DMS 273 (cell line): ENCODE measurements around the gene RAPGEF1.

Experiments used
- DNase-seq: peaks from one replicate; lab custom pipeline; 2025; ENCODE audit not compliant: unreplicated experiment; lab: John Stamatoyannopoulos, UW

RAPGEF1 gene

DNA sequence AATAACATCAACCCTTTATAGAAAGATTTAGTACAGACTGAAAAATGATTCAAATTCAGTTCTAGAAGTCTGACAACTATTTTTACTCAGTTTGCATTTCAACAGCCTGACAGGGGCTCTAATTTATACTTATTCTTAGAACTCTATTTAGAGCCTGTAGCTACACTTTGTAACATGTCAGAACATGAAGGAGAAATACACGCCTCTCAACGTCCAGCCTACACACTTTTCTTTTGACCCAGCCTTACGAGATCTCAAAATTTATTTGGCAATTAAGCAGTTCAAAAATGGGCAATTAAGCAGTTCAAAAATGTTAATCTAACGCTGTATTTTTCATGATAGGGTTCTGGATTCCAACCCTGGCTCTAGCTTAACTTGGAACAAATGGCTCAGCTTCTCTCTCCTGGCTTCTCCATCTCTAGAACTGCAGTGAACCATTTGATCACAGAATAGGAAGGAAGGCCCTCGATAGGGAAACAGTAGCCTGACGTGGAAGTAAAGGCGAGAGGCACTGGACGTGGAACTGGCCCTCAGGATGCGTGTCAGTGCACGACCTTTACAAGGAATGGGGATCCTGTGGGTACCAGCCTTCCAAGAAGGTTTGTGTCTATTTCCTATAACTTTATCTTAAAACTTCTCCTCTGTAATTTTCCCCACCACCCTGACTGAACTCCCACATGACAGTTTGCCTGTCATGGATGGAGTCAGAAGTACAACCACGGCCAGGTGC lies 128.1 kb downstream of the RAPGEF1 start:
- no peak for DNase-seq

DNA sequence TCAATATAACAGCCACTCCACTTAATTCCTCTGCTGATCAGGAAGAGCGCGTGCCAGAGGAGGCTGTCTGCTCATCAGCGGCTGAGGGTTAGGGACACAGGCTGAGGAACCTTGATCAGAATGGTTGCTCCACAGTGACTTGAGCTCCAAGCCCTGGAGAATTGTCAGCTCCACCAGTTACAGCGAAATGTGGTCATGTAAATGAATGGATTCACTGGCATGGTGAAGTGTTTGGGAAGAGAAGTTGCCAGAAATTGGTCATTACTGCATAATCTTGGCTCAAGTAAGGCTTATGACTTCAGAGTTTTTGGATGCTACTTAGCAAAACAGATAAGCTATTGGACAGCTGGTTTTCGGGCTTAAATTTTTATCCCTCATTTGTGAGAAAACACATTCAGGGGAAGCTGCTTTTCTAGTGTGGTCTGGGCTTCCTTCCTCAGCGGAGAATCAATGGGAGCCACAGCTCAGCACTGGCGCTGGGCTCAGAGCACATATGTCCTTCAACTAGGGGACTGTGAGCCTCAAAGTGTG lies 129.6 kb downstream of the RAPGEF1 start:
- DNase-seq: no peak

DNA sequence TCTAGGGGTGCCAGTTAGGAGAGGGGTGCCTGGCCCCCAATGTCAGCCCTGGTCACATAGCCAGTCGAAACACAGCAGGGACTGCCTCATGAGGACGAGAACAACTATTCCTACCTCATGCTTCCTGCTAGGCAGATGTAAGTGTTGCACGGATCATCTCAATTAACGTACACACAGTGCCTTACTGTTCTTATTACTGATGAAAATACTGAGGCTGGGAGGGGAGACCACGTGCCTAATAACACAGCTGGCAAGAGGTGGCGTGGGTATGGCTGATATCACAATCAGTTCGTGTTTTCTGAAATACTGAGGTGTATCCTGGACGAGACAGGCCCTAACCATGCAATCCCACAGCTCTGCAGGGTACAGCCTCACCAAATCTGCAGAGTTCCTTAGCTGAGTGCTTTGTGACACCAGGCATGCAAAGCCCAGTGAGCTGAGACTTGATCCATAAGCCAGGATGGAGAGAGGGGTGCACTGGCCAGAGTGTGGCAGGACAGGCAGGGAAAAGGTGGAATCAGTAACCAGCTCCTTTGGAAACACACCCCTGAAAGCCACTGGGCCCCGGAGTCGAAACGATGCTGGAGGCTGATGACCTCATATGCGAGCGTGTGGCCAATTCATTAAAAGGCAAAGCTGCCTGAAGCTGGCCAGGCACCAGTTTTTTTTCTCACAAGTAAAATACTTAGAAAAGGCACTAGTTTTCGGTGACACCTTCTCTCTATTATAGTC lies 130.6 kb downstream of the RAPGEF1 start:
- DNase-seq: peak; percentile 45

DNA sequence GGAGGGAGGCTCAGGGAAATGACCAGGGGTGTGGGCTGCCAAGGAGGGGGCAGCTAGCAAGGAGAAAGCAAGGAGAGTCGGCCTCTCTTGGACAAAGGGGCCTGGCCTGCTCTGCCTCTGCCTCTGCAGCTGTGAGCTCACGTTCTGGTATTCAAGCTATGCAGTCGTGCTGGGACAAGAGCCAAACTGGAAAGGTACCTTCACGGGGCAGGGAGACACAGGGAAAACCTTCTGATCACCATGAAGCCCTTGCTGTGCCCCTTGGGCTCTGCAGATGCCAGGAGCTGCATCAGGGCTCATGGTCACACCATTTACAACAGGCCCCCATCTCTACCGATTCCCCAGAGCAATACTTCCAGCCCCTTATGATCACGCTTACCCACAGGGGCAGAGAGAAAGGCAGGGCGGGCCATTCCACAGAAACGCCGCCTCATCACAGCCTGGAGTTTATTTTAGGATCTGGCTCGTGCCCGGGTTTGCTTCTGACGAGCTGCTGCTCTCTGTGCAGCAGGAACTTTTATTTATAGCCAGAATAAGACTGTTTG lies 131.3 kb downstream of the RAPGEF1 start:
- DNase-seq: peak; percentile 49

DNA sequence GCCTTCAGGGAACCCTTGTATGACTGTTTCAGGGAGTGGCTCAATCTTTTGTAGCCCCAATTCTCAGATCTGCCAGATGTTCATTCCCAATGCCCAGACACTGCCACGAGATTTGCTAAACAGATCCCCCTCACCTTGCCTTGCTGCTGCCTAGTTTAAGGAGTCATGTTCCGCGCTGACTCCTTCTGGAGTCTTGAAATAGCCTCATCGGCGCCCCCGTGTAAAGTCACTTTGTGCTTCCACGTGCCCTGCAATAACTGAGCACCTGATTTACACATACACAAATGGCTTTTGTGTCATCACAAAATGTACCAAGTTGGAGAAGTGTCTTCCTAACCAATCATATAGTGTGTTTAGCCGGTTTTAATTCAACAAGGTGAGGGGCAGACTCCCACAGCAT lies 132.3 kb downstream of the RAPGEF1 start:
- DNase-seq: no peak

DNA sequence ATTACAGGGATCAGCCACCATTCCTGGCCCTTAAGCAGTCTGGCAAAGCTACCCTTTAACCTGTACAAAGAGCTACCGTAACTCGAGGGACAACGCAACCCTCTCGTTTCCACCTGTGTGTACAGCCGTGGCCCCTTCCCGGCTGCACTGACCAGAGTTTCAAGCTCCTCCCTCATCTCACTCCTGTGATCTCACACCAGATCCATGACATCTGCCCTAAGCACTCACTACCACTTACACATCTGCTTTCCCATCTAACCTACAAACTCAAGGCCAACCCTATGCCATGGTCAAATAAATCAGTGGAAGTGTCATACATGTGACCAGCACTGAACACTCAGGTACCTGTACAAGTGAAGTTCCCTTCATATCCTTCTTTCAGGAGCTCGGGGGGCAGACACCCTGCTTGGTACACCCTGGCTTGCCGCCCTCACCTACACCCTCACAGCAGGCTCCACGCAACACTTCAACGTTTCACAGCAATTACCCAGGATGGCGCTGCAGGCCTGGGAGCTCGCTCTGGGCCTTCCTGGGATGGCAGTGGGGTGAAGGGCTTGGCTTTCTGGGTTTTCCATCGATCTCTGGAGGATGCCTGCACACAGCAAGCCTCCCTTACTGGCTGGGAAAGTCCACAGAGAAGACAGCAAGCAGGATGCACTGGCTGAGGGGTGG lies 132.8 kb downstream of the RAPGEF1 start:
- DNase-seq: no peak

DNA sequence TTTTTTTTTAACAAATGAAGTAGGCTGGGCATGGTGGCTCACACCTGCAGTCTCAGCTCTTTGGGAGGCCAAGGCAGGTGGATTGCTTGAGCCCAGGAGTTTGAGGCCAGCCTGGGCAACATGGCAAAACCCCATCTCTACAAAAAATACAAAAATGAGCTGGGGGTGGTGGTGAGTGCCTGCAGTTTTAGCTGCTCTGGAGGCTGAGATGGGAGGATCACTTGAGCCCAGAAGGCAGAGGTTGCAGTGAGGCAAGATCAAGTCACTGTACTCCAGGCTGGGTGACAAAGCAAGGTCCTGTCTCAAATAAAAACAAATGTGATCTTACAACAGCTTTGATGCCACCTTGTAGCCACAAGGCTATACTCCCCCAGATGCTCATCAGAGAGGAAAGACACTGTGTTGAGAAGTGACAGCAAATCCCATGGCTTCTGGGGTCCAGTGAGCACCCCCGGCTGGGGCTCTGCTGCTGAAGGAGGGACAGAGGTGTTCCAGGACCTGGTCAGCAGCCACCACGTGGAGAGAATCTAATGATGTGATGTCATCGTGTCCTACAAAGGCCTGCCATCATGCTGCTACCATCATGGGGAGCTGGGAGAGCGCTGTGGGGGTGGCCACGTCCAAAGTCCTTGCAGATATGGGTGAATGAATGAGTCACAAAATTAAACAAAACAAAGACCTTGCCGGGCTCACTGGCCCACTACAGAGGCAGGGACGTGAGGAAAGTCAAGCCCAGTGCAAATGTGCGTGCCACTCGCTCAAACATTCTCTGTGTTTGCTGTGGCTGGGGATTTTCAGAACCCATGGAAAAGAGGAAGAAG lies 133.9 kb downstream of the RAPGEF1 start:
- no peak for DNase-seq

DNA sequence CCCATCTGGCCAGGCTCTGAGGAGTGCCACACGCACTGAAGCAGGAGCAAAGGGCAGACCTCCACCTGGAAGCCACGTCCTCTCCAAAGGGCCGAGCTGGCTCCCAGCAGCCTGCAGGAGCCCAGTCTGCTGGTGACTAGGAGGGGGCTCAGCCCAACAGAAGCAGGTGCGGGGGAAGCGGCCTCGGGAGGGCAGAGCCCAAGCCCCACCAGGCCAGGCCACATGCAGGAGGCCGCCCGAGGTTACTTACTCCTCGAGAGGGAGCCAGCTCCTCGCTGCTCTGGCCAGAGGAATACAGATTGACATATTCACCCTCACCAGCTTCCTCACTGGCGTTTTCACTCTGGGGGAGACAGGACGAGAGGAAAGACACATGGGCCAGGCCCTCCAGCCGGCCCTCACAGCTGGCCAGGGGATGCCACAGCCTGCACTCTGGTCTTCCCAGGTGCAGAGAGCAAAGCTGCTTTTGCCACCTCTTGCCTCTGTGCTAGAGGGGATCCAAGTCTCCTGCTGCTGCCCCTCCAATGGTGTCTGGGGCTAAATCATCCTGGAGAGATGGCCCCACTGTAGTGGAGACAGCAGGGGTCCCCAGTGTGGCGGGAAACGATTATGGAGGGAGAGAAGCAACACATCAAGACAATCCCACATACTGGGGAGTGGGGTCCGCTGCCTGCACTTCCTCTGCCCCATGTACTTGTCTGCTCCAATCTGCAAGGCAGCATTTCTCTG lies 136.0 kb downstream of the RAPGEF1 start:
- DNase-seq: no peak

DNA sequence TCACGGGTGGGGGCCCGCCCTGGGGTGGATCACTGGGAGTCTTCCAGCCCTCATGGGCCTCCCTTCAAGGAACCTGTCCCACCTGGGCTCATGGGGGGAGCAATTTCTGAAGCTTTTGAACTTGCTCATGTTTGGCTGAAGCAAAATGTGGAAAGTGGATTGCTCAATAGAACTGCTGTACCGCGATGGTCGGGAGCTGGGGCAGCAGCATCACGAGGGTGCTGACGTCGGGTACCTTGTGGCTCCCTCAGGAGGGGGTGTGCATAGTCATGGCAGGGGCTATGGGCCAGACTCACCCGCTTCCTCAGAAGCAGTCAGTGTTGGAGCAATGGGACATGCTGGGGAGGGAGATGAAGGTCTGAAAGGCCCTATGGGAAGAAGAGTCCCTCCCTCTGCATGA lies 136.7 kb downstream of the RAPGEF1 start:
- no peak for DNase-seq

DNA sequence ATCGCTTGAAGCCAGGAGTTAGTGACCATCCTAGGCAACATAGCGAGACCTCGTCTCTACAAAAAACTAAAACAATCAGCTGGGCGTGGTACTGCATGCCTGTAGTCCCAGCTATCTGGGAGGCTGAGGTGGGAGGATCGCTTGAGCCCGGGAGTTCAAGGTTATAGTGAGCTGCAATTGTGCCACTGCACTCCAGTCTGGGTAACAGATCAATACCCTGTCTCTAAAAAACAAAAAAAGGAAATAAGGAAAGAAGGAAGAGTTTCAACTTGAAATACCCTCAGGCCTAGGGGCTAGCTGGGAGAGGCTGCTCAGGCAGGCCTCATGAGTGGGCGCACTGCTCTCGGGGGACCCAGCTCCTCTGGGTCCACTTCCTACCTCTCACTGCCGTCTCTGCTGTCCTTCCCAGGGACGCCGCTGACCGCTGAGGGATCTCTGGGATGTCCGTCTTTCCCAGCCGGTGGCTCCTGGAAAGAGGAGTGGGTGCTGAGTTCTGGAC lies 138.1 kb downstream of the RAPGEF1 start:
- no peak for DNase-seq

DNA sequence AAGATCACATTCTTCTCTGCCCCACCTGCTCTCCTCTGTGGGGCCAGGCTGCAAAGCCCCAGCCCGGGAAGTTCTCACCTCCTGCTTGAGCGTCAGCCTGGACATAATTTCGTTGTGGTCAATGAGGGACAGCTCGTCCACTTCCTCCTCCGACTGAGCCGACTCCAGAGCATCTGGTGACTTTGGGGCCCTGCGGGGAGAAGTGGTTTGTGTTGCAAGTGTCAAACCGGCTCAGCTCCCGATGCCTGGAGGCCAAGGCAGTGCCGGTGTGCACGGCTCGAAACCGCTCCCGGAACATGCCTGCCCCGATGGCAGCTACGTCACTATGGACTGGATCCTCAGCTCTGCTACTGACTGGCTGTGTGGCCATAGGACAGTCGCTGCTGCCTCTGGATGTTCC lies 141.8 kb downstream of the RAPGEF1 start:
- no peak for DNase-seq

DNA sequence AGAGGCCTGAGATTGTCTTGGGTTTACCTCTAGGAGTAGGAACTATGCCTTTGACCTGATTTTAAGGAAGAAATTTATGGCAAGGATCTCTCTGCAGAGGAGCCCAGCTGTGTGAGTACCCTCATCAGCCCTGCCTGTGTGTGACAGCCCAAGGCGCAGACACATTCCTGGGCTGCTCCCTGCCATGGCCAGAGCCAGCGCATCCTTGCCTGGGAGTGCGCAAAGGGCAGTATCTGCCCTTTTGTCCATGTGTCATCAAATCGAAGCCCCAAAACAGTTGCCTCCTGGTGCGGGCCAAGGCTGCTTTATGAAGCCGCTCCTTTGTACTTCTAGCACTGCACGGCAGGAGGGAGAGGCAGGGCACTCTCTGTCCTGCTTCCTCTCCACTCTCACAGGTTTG lies 142.6 kb downstream of the RAPGEF1 start:
- no peak for DNase-seq

DNA sequence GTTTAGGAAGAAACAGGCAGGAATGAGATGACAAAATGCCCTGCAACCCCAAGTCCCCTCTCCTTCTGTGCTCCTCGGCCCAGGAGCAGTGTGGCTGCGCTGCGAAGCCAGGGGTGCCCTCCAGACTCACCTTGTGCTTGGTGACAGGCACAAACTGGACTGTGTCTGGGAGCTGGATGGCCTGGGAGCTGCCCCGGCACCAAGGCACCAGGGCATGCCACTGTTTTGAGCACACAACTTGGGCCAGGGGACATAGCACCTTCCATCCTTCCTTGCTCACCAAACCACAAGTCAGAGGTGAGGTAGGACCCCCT lies 143.5 kb downstream of the RAPGEF1 start:
- DNase-seq: no peak

DNA sequence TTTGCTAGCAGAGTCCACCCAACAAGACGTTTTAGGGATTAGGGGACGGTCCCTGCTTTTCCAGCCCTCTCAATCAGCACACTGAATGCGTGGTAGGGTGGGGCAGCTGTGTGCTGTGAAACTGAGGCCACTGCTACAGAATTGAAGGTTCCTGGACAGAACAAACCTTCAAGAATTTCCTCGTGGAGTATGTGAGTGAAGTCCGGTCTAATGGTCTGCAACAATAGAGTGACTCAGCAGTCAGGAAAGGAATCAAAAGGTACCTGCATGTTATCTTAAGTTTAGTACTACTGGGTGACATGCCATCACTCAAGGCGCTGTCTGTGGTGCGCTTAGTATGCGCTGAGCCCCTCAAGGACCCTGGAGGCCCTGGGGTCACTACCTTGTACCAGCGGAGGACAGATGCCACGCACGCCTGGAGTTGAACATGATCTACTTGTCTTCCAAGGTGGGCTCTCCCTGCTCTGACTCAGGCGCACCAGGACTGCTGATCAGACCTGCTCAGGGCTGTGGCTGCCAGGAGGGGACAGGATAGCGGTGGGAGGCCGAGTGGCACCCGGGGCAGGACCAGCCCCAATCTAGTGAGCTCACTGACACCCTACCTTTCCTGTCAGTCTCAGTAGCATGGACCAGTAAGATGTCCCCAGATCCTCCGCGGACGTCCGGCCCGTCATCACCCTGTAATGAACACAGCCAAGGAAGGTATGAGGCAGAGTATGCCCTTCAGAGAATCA lies 144.0 kb downstream of the RAPGEF1 start:
- DNase-seq: no peak

DNA sequence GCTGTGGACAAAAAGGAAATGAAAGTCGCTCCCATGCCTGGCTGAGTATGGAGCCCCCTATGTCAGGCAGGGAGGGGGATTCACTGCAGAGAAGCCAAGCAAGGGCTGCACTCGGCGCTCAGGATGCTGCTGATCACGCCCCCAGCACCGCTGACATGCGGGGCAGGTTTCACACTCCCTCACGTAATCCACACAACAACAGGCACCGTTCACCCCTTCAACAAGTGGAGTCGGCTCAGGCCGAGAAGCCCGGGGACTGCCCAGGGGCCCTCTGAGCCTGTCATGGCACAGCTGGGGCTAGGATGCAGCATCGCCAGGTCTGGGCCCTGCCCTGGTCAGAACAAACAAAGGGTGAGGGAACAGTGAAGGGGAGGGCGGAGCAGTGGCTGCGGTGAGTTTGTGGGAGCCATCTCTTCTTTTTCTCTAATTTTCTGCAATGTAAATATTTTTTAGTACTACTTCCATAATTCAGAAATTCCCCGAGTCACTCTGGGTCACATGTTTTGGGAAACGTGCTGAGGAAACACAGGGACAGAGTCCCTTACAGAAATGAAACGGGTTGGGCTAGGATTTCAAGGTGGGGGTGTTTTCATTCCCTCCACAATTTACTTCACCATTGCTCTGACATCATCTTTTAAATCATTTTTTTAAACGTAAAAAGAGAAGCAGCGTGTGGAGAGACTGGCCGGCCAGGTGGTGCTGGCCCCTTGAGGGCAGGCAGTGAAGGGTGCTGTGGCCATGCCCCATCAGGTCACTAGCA lies 144.8 kb downstream of the RAPGEF1 start:
- no peak for DNase-seq

DNA sequence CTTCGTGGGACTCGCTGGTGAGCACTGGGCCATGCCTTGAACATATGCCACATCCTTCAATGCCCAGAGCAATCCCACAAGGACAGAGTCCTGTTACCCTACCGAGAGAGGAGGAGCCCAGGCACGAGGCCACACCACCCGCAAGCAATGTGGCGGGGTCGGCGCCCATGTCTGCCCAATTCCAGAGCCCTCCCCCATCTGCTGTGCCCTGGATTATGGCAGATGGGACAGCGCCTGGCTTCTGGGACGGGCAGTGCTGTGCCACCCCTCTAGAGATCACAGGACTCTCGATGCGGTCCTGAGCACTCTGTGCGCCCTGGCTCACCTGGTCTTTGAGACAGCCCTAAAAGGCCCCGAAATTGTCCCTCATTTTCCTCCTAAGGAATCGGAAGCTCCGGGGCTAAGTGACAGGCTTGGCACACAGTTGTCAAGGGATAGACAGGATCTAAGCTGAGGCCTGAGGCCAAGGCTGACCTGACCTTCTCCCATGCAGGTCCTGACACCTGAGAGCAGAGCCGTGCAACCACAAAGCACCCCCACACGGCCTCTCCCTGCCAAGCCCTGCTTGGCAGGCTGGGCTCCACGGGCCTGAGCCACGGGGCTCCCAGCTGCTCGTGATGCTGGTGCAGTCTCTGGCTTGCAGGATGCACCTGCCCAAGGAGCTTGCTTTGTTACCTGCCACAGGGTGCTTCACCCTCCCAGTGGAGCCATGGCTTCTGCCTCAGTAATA lies 145.8 kb downstream of the RAPGEF1 start:
- DNase-seq: peak; percentile 35

DNA sequence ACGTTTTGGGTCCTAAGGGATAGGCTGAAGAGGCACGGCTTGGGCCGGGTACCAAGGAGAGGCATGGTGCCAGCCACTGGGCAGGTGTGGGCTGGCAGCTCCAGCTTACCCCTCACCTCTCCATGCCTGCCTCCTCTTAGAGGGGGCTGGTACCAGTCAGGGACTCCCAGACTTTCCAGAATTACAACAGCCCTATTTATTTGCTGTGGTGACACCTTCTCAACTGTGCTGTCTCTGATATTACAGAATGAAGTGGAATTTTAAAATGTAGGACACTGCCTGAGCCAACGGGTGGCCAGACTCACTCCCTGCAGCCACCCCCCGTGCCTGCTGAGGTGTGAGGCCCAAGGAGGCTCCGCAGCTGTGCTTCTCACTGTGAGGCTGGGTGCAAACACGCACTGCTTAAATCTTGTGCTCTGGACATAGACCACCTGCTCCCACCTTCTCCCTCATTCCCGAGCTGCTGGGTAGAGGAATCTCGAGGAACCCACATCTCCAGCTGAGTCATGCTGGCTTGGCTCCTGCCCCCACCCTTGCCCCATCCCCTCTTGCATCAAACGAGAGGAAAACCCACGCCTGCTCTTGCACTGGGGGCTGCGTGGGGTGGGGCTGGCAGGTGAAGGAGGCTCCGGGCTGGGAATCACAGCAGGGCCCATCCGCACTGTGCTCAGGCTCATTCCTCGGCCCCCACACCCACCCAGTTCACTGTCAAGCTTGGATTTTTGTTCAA lies 146.6 kb downstream of the RAPGEF1 start:
- no peak for DNase-seq
